ENCODE data around the gene TNFAIP3. TPM values are rescaled to one million over a fixed set of nuclear protein-coding genes. Genes with fewer than 3 reads are reported as not detected.

TNFAIP3 gene
- total RNA-seq, 4 donors from 2014 or later: 5.9 to 7.8 (median 7.3) TPM

GRCh38 chr6:137852346-137852745, 14.7 kb upstream of the TNFAIP3 start:
- no peaks in the 10 kb centered on the region for H3K27me3 ChIP-seq
- no peaks in the 10 kb centered on the region for H3K9me3 ChIP-seq
- WGBS, 2 donors: 82 to 88% methylated on average over 3 of the region's 3 CpGs
- no peaks in the 10 kb centered on the region for H3K36me3 ChIP-seq
- intact Hi-C loops (cut with DNase I): no loop called here
- no peak overlapping the region for H3K27ac ChIP-seq
- no peak overlapping the region for H3K4me3 ChIP-seq (replicated peaks in 1 of 3)
- TF ChIP-seq CTCF (IDR thresholded peaks at IDR 0.05): no peak
- TF ChIP-seq POLR2A (IDR thresholded peaks at IDR 0.05): no peak
- no peak for DNase-seq
- peaks cover 0 to 9% of the 10 kb centered on the region in 2 donors for H3K4me1 ChIP-seq

GRCh38 chr6:137852811-137853210, 14.2 kb upstream of the TNFAIP3 start:
- TF ChIP-seq POLR2A (IDR thresholded peaks at IDR 0.05) (no peak), CTCF (IDR thresholded peaks at IDR 0.05) (no peak)
- peaks cover 0 to 9% of the 10 kb centered on the region in 2 donors for H3K4me1 ChIP-seq
- no peaks in the 10 kb centered on the region for H3K9me3 ChIP-seq
- H3K27ac ChIP-seq: no peak overlapping the region
- intact Hi-C loops (cut with DNase I): no loop called here
- no peak overlapping the region for H3K4me3 ChIP-seq (replicated peaks in 1 of 3)
- DNase-seq: no peak
- H3K27me3 ChIP-seq: no peaks in the 10 kb centered on the region
- 94 to 98% methylated on average over 1 of the region's 1 CpG for WGBS, 2 donors
- no peaks in the 10 kb centered on the region for H3K36me3 ChIP-seq

GRCh38 chr6:137853569-137854213, 13.4 kb upstream of the TNFAIP3 start:
- Histone ChIP-seq H3K27me3 (no peaks in the 10 kb centered on the region), H3K9me3 (no peaks in the 10 kb centered on the region), H3K4me1 (peaks cover 0 to 8% of the 10 kb centered on the region in 2 donors), H3K36me3 (no peaks in the 10 kb centered on the region), H3K27ac (no peak overlapping the region), H3K4me3 (replicated peaks in 1 of 3) (no peak overlapping the region)
- intact Hi-C loops (cut with DNase I): no loop called here
- WGBS, 2 donors: 87 to 94% methylated on average over 7 of the region's 7 CpGs
- TF ChIP-seq POLR2A (IDR thresholded peaks at IDR 0.05) (no peak), CTCF (IDR thresholded peaks at IDR 0.05) (no peak)
- no peak for DNase-seq

- DNase-seq: no peak
- WGBS, 2 donors: 95 to 97% methylated on average over 2 of the region's 2 CpGs
- Histone ChIP-seq H3K27me3 (no peaks in the 10 kb centered on the region), H3K27ac (no peak overlapping the region), H3K4me3 (replicated peaks in 1 of 3) (no peak overlapping the region), H3K4me1 (no peaks in the 10 kb centered on the region), H3K9me3 (no peaks in the 10 kb centered on the region), H3K36me3 (no peaks in the 10 kb centered on the region)
- TF ChIP-seq POLR2A (IDR thresholded peaks at IDR 0.05) (no peak), CTCF (IDR thresholded peaks at IDR 0.05) (no peak)
- intact Hi-C loops (cut with DNase I): no loop called here
Measured at GRCh38 chr6:137856138-137856898, 10.7 kb upstream of the TNFAIP3 start.

- no peaks in the 10 kb centered on the region for H3K9me3 ChIP-seq
- H3K4me1 ChIP-seq: no peaks in the 10 kb centered on the region
- intact Hi-C loops (cut with DNase I): no loop called here
- 86 to 88% methylated on average over 3 of the region's 3 CpGs for WGBS, 2 donors
- no peak for TF ChIP-seq CTCF (IDR thresholded peaks at IDR 0.05)
- no peak for TF ChIP-seq POLR2A (IDR thresholded peaks at IDR 0.05)
- no peak overlapping the region for H3K27ac ChIP-seq
- no peaks in the 10 kb centered on the region for H3K27me3 ChIP-seq
- H3K36me3 ChIP-seq: no peaks in the 10 kb centered on the region
- H3K4me3 ChIP-seq (replicated peaks in 1 of 3): no peak overlapping the region
- DNase-seq: no peak
Measured at GRCh38 chr6:137859025-137859424, 8.0 kb upstream of the TNFAIP3 start.

All from thyroid gland (tissue), 4 donors.